HG02870 (cell line): ENCODE data around the gene DNM1.
"Not testable (repeated sequence)": the region's sequence is repeated elsewhere in the genome, so short reads cannot be mapped to it uniquely, and the experiment has no call there.

Experiments
- ATAC-seq: cut with Tn5 transposase; IDR thresholded peaks from one replicate; pipeline ENCODE4 v1.9.1; 2021; ENCODE audit warnings: mild to moderate bottlenecking, moderate library complexity; ENCODE audit not compliant: unreplicated experiment

DNM1 gene

DNA sequence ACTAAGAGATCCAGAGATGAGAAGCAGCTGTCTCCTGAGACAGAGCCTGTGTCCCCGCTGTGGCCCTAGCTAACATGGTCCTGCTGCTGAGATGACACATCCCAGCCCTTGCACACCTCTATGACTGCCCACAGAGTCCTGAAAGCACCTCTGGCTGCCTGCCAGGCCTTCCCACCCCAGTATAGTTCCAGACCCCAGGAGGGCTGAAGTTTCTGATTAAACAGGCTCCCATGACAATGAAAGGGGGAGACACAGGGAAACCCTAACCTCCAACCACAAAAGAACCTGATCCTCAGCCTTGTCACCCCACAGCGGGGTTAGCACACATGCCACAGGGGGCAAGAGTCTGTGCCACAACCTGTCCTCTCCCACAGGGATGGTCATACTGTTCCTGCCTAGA lies 27.5 kb upstream of the DNM1 start:
- no peak for ATAC-seq

DNA sequence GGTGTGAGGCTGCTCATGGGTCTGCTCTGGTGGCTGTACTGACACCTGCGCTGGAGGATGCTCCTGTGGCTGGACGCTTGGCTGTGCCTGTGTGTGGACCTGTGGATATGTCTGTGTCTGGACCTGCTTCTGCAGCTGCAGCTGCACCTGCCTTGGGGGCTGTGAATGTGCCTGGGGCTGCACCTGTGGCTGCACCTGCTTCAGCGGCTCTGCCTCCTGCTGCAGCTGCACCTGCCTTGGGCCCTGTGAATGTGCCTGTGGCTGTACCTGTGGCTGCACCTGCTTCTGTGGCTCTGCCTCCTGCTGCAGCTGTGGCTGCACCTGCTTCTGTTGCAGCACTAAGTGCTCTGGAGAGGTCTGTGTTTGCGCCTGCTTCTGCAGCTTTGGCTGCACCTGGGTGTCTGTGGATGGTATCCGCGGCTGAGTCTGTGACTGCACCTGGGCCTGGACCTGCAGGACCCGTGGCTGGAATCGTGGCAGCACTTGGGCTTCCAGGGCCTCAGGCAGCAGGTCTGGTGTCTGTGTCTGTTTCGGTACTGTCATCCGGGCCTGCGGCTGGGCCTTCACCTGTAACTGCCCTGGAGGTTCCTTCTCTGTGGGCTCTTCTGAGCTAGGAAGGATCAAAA lies 24.3 kb upstream of the DNM1 start:
- ATAC-seq: no peak

DNA sequence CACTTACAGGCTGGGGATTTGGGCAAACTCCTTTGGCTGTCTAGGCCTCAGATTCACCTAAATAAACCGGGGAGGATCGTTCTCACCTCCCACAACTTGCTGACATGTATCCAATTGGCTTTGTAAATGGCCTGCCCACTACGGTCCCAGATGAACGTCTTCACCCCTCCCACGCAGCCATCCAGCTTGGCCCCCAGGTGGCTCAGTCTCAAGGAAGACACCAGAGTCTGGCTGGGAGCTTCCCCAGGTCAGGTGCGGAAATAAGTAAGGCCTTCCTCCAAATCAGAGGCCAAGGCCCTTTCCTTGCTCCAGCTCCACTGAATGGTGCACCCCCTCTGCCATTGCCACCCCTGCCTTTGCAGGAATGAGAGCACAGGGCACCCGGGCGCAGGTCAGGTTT lies 23.2 kb upstream of the DNM1 start:
- ATAC-seq: no peak

DNA sequence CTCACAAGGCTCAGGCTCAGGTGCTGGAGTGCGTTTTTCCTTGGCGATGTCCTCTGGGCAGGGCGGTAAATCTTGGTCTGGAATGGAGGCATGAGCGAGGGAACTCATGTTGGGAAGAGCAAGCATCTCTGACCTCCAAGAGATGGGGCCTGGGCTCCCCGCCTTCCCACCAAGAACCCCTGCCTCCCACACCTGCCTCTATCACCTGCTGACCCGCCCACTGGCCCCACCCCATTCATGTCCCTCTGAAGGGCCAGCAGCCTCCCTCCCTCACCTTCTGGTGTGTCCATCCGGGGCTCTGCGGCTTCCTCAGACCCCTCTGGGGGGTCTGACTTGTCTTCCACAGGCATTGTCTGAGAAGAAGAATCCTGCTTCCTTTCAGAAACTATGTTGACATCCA lies 22.7 kb upstream of the DNM1 start:
- ATAC-seq: no peak

DNA sequence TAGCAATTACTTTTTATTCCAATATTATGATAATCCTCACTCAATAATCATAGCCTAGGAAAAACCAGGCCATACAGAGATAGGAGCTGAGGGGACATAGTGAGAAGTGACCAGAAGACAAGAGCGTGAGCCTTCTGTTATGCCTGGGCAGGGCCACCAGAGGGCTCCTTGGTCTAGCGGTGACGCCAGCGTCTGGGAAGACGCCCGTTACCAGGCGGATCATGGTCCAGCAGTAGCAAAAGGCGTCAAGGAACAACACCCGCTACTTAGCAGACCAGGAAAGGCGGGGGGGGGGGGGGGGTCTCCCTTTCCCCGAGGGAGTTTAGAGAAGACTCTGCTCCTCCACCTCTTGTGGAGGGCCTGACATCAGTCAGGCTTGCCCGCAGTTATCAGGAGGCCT lies 21.7 kb upstream of the DNM1 start:
- not testable (repeated sequence) for ATAC-seq

- ATAC-seq: no peak
Measured at GRCh38 chr9:128182893-128183588, 20.1 kb upstream of the DNM1 start.

GRCh38 chr9:128185979-128186965 lies 16.9 kb upstream of the DNM1 start:
- ATAC-seq: no peak

GRCh38 chr9:128187361-128187760 lies 15.8 kb upstream of the DNM1 start:
- ATAC-seq: no peak

GRCh38 chr9:128188209-128188608 lies 15.0 kb upstream of the DNM1 start:
- ATAC-seq: no peak

GRCh38 chr9:128190013-128190412 lies 13.2 kb upstream of the DNM1 start:
- ATAC-seq: no peak

- ATAC-seq: peak; percentile 14
Measured at GRCh38 chr9:128190516-128191405, 12.4 kb upstream of the DNM1 start.

GRCh38 chr9:128191406-128192046 lies 11.7 kb upstream of the DNM1 start, which contains the start of gene CIZ1:
CIZ1 (minus strand) TSS chr9:128191572; CDS start chr9:128190857, 715 bp downstream.
- ATAC-seq: peak; percentile 64

DNA sequence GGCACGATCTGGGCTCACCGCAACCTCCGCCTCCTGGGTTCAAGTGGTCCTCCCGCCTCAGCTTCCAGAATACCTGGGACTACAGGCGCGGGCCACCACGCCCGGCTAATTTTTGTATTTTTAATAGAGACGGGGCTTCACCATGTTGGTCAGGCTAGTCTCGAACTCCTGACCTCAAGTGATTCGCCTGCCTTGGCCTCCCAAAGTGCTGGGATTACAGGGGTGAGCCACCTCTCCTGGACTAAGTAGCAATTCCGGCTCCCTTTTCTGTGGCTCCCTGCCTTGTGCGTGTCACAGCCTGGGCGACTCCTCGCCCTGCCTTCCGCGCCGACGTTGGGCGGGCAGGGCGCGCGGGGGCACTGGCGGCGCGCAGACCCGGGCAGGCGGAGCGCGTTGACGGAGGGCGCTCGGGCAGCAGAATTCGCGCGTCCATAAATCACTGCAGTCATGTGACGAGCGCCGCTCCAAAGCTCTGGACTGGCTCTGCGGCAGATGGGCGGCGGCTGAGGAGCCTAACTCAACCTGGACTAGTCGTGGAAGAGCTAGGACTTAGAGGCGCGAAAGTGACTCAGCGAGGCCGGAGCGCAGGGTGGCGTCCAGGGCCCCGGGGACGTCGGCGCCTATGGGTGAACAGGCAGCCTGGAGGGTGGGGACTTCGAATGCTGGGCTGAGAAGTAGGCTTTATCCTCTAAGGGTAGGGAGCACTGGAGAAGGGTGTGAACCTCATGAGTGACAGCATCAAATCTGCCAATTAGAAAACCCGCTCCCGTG lies 10.4 kb upstream of the DNM1 start:
- ATAC-seq: no peak

GRCh38 chr9:128193469-128194096 lies 9.6 kb upstream of the DNM1 start:
- ATAC-seq: no peak

- no peak for ATAC-seq
Measured at GRCh38 chr9:128201441-128202369, 1.5 kb upstream of the DNM1 start.

GRCh38 chr9:128202648-128203023 lies 543 bp upstream of the DNM1 start:
- no peak for ATAC-seq

GRCh38 chr9:128203707-128204551 lies 750 bp downstream of the DNM1 start:
- no peak for ATAC-seq
